ENCODE measurements around the gene TFDP2.

DNA sequence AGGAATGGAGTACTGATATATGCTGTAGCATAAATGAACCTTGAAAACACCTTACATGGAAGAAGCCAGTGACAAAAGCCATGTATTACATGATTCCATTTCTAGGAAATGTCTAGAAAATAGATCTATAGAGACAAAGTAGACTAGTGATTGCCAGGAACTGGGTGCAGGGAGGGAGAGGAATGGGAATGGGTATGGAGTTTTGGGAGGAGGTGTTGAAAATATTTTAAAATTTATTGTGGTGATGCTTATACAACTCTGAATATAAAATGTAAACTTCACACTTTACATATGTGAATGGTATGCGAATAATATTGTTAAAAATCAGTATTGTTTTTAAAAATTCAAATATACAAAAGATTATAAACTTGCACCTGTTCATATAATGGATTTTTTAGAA lies 250.4 kb downstream of the TFDP2 start:
- TF ChIP-seq CTCF (IDR thresholded peaks at IDR 0.05) = no peak
- TF ChIP-seq EZH2phosphoT487 (IDR thresholded peaks at IDR 0.05) = no peak
- TF ChIP-seq EZH2 (IDR thresholded peaks at IDR 0.05) = no peak
